SK-N-SH treated with all-trans-retinoic acid at 6 μM for 48 hours (cell line): ENCODE measurements around the gene RHNO1.

Experiments used
- ARNTL ChIP-seq: fragments of 450-650 bp; formaldehyde crosslinking; IDR thresholded peaks from 2 replicates; pipeline ENCODE4 v1.5.0; 2020; ENCODE audit warnings: low read depth, mild to moderate bottlenecking, moderate library complexity, borderline replicate concordance
- BACH2 ChIP-seq: fragments of 250-450 bp; sonication (Bioruptor Pico); IDR thresholded peaks from 2 replicates; pipeline ENCODE4 v1.9.0; 2021; ENCODE audit warnings: mild to moderate bottlenecking, borderline replicate concordance
- CREB5 ChIP-seq: fragments of 250-450 bp; sonication (Bioruptor Pico); IDR thresholded peaks from 2 replicates; pipeline ENCODE4 v1.5.1; 2020; ENCODE audit warnings: low read depth, mild to moderate bottlenecking, moderate library complexity
- CSDC2 ChIP-seq: fragments of 250-450 bp; sonication (Bioruptor Pico); IDR thresholded peaks from 2 replicates; pipeline ENCODE4 v1.5.0; 2020; ENCODE audit warnings: mild to moderate bottlenecking, moderate library complexity
- ESRRG ChIP-seq: fragments of 250-450 bp; sonication (Bioruptor Pico); IDR thresholded peaks from 2 replicates; pipeline ENCODE4 v1.6.1; 2021; ENCODE audit warnings: mild to moderate bottlenecking
- ISL1 ChIP-seq: fragments of 250-450 bp; sonication (Bioruptor Pico); IDR thresholded peaks from 2 replicates; pipeline ENCODE4 v2.1.2; 2022; ENCODE audit warnings: mild to moderate bottlenecking, moderate library complexity
- PATZ1 ChIP-seq: fragments of 250-450 bp; sonication (Bioruptor Pico); IDR thresholded peaks from 2 replicates; pipeline ENCODE4 v1.8.0; 2020; ENCODE audit warnings: mild to moderate bottlenecking, moderate library complexity, borderline replicate concordance
- SNAI2 ChIP-seq: fragments of 250-450 bp; sonication (Bioruptor Pico); IDR thresholded peaks from 2 replicates; pipeline ENCODE4 v1.5.0; 2020; ENCODE audit warnings: mild to moderate bottlenecking, moderate library complexity
- TCF4 ChIP-seq: fragments of 250-450 bp; sonication (Bioruptor Pico); IDR thresholded peaks from 2 replicates; pipeline ENCODE4 v1.8.0; 2021; ENCODE audit warnings: mild to moderate bottlenecking, moderate library complexity, borderline replicate concordance
- TOX ChIP-seq: fragments of 250-450 bp; sonication (Bioruptor Pico); IDR thresholded peaks from 2 replicates; pipeline ENCODE4 v1.8.0; 2021; ENCODE audit warnings: mild to moderate bottlenecking, moderate library complexity, borderline replicate concordance
- ZC3H10 ChIP-seq: fragments of 250-450 bp; sonication (Bioruptor Pico); IDR thresholded peaks from 2 replicates; pipeline ENCODE4 v1.5.1; 2021; ENCODE audit warnings: mild to moderate bottlenecking, moderate library complexity
- ZFP30 ChIP-seq: fragments of 450-650 bp; formaldehyde crosslinking; IDR thresholded peaks from 2 replicates; pipeline ENCODE4 v1.5.0; 2022; ENCODE audit warnings: mild to moderate bottlenecking, moderate library complexity
- ZNF8 ChIP-seq: fragments of 450-650 bp; formaldehyde crosslinking; IDR thresholded peaks from 2 replicates; pipeline ENCODE4 v1.5.0; 2020; ENCODE audit warnings: mild to moderate bottlenecking, moderate library complexity
- TF ChIP-seq, protein P1 (sequence below): fragments of 250-450 bp; sonication (Bioruptor Pico); IDR thresholded peaks from 2 replicates; pipeline ENCODE4 v1.5.1; 2021; ENCODE audit warnings: mild to moderate bottlenecking, moderate library complexity

GRCh38 chr12:2841056-2841650 is 35.9 kb upstream of the RHNO1 start:
- no peak for TF ChIP-seq CSDC2 (CRISPR knock-in tag)
- TF ChIP-seq PATZ1 (CRISPR knock-in tag): no peak
- TF ChIP-seq ESRRG: no peak
- no peak for TF ChIP-seq CREB5
- no peak for TF ChIP-seq ZFP30 (CRISPR knock-in tag)
- TF ChIP-seq ISL1 (CRISPR knock-in tag): no peak
- TF ChIP-seq ZNF8: no peak
- no peak for TF ChIP-seq TCF4 (CRISPR knock-in tag)
- no peak for TF ChIP-seq SNAI2 (CRISPR knock-in tag)
- TF ChIP-seq ZC3H10 (CRISPR knock-in tag): no peak
- TF ChIP-seq, protein P1, sequence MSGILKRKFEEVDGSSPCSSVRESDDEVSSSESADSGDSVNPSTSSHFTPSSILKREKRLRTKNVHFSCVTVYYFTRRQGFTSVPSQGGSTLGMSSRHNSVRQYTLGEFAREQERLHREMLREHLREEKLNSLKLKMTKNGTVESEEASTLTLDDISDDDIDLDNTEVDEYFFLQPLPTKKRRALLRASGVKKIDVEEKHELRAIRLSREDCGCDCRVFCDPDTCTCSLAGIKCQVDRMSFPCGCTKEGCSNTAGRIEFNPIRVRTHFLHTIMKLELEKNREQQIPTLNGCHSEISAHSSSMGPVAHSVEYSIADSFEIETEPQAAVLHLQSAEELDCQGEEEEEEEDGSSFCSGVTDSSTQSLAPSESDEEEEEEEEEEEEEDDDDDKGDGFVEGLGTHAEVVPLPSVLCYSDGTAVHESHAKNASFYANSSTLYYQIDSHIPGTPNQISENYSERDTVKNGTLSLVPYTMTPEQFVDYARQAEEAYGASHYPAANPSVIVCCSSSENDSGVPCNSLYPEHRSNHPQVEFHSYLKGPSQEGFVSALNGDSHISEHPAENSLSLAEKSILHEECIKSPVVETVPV (CRISPR knock-in tag): no peak
- no peak for TF ChIP-seq TOX
- no peak for TF ChIP-seq BACH2 (CRISPR knock-in tag)
- no peak for TF ChIP-seq ARNTL (CRISPR knock-in tag)
